MM.1S (cell line): ENCODE results near the gene CYTH4.

Experiments used
- DNase-seq: peaks from one replicate; pipeline ENCODE4 v3.0.0-alpha.2; 2015
- H2AFZ ChIP-seq: fragments of 300-600 bp; sonication (generic); 2 replicates; pipeline ENCODE4 v1.6.0; 2016; ENCODE audit warnings: antibody characterized with exemption, low read length
- H3F3A ChIP-seq: fragments of 300-600 bp; sonication (generic); 2 replicates; pipeline ENCODE4 v1.6.1; 2016; ENCODE audit warnings: mild to moderate bottlenecking, antibody characterized with exemption, low read length, moderate library complexity, mixed read lengths; ENCODE audit not compliant: insufficient read depth
- H3K27ac ChIP-seq: fragments of 300-600 bp; sonication (generic); 2 replicates; pipeline ENCODE4 v1.5.1; 2016; ENCODE audit warnings: mild to moderate bottlenecking, low read length
- H3K27me3 ChIP-seq: fragments of 300-600 bp; sonication (generic); replicated peaks from 2 replicates; pipeline ENCODE4 v1.6.0; 2016; ENCODE audit warnings: low read length; ENCODE audit not compliant: insufficient read depth
- H3K36me3 ChIP-seq: fragments of 300-600 bp; sonication (generic); replicated peaks from 2 replicates; pipeline ENCODE4 v1.6.1; 2016; ENCODE audit warnings: mild to moderate bottlenecking, low read length, mixed read lengths; ENCODE audit not compliant: insufficient read depth
- H3K4me1 ChIP-seq: fragments of 300-600 bp; sonication (generic); 2 replicates; pipeline ENCODE4 v1.6.1; 2016; ENCODE audit warnings: low read length, mixed read lengths
- H3K4me2 ChIP-seq: fragments of 300-600 bp; sonication (generic); 2 replicates; pipeline ENCODE4 v1.6.0; 2016; ENCODE audit warnings: low read depth, low read length
- H3K4me3 ChIP-seq: fragments of 300-600 bp; sonication (generic); 2 replicates; pipeline ENCODE4 v1.5.1; 2016; ENCODE audit warnings: low read length, mixed read lengths
- H3K79me2 ChIP-seq: fragments of 300-600 bp; sonication (generic); 2 replicates; pipeline ENCODE4 v1.6.1; 2016; ENCODE audit warnings: mixed run types, low read length, mixed read lengths
- H3K9ac ChIP-seq: fragments of 300-600 bp; sonication (generic); 2 replicates; pipeline ENCODE4 v1.6.1; 2016; ENCODE audit warnings: low read length, mixed read lengths
- H3K9me2 ChIP-seq: fragments of 300-600 bp; sonication (generic); replicated peaks from 2 replicates; pipeline ENCODE4 v1.6.1; 2016; ENCODE audit warnings: mild to moderate bottlenecking, low read length, mixed read lengths; ENCODE audit not compliant: insufficient read depth
- H3K9me3 ChIP-seq: fragments of 300-600 bp; sonication (generic); replicated peaks from 2 replicates; pipeline ENCODE4 v1.6.1; 2016; ENCODE audit warnings: mild to moderate bottlenecking, low read length, mixed read lengths; ENCODE audit not compliant: insufficient read depth
- H4K20me1 ChIP-seq: fragments of 300-600 bp; sonication (generic); 2 replicates; pipeline ENCODE4 v1.6.1; 2016; ENCODE audit warnings: mild to moderate bottlenecking, low read length, moderate library complexity, mixed read lengths; ENCODE audit not compliant: insufficient read depth
- CTCF ChIP-seq: fragments of 300-600 bp; sonication (generic); IDR thresholded peaks from 2 replicates; pipeline ENCODE4 v1.5.1; 2016; ENCODE audit warnings: antibody characterized with exemption, low read length, mixed read lengths
- EZH2 ChIP-seq: fragments of 300-600 bp; sonication (generic); optimal IDR thresholded peaks from 2 replicates; pipeline ENCODE3; 2017; ENCODE audit warnings: low read depth, mild to moderate bottlenecking, antibody characterized with exemption, low read length, mixed read lengths
- EZH2phosphoT487 ChIP-seq: fragments of 300-600 bp; sonication (generic); IDR thresholded peaks from 2 replicates; pipeline ENCODE4 v1.6.1; 2018; ENCODE audit warnings: antibody characterized with exemption, low read length

Gene CYTH4

GRCh38 chr22:37295213-37295886 lies 13.0 kb downstream of the CYTH4 start:
- H3K4me1 ChIP-seq = no peaks in the 10 kb centered on the region
- H4K20me1 ChIP-seq = no peaks in the 10 kb centered on the region
- H3F3A ChIP-seq = no peaks in the 10 kb centered on the region
- H3K36me3 ChIP-seq = no peaks in the 10 kb centered on the region
- no peaks in the 10 kb centered on the region for H3K79me2 ChIP-seq
- TF ChIP-seq EZH2phosphoT487 (no peak), EZH2 (no peak), CTCF (no peak)
- H3K27me3 ChIP-seq = no peaks in the 10 kb centered on the region
- no peak overlapping the region for H3K27ac ChIP-seq
- no peaks in the 10 kb centered on the region for H3K9me3 ChIP-seq
- no peak overlapping the region for H3K4me2 ChIP-seq
- H3K9ac ChIP-seq = no peak overlapping the region
- H2AFZ ChIP-seq = no peak overlapping the region
- DNase-seq = no peak
- no peaks in the 10 kb centered on the region for H3K9me2 ChIP-seq
- H3K4me3 ChIP-seq = no peak overlapping the region

- H2AFZ ChIP-seq = no peak overlapping the region
- no peak overlapping the region for H3K4me2 ChIP-seq
- H3K27me3 ChIP-seq = no peaks in the 10 kb centered on the region
- no peaks in the 10 kb centered on the region for H3K4me1 ChIP-seq
- H3K27ac ChIP-seq = no peak overlapping the region
- TF ChIP-seq EZH2 = no peak
- TF ChIP-seq EZH2phosphoT487 = no peak
- TF ChIP-seq CTCF = no peak
- no peaks in the 10 kb centered on the region for H3K9me3 ChIP-seq
- no peak overlapping the region for H3K9ac ChIP-seq
- no peaks in the 10 kb centered on the region for H4K20me1 ChIP-seq
- H3K4me3 ChIP-seq = no peak overlapping the region
- H3K36me3 ChIP-seq = no peaks in the 10 kb centered on the region
- no peaks in the 10 kb centered on the region for H3F3A ChIP-seq
- no peak for DNase-seq
- no peaks in the 10 kb centered on the region for H3K79me2 ChIP-seq
- no peaks in the 10 kb centered on the region for H3K9me2 ChIP-seq
These were observed 13.6 kb downstream of the CYTH4 start for GRCh38 chr22:37295946-37296345.

- H3K36me3 ChIP-seq = no peaks in the 10 kb centered on the region
- no peaks in the 10 kb centered on the region for H3F3A ChIP-seq
- H3K9me2 ChIP-seq = no peaks in the 10 kb centered on the region
- no peaks in the 10 kb centered on the region for H4K20me1 ChIP-seq
- no peak overlapping the region for H3K4me2 ChIP-seq
- no peak overlapping the region for H3K4me3 ChIP-seq
- H3K79me2 ChIP-seq = no peaks in the 10 kb centered on the region
- H3K27me3 ChIP-seq = no peaks in the 10 kb centered on the region
- DNase-seq = no peak
- H3K9ac ChIP-seq = no peak overlapping the region
- no peaks in the 10 kb centered on the region for H3K4me1 ChIP-seq
- no peaks in the 10 kb centered on the region for H3K9me3 ChIP-seq
- no peak overlapping the region for H3K27ac ChIP-seq
- TF ChIP-seq EZH2phosphoT487 (no peak), CTCF (no peak), EZH2 (no peak)
- no peak overlapping the region for H2AFZ ChIP-seq
These were observed 16.6 kb downstream of the CYTH4 start for GRCh38 chr22:37298748-37299495.
